Measurements from ENCODE around the gene TRIM2.

DNA sequence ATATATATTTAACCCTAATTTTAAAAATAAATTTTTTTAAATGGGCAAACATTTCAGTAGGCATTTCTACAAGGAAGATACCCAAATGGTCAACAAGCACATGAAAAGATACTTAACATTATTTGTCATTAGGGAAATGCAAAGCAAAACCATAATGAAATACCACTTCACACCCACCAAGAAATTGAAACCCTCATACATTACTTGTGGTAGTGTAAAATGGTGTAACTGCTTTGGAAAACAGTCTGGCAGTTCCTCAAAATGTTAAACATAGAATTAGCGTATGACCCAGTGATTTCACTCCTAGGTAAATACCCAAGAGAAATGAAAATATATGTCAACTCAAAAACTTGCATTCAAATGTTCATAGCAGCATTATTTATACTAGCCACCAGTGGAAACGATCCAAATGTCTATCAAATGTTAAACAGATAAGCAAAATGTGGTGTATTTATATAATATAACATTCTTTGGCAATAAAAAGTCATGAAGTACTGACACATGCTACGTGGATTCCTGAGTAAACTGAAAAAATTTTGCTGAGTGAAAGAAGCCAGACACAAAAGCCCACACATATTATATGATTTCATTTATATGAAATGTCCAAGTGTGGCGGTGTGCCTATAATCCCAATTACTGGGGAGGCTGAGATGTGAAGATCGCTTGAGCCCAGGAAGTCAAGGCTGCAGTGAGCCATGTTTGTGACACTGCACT is 16.6 kb downstream of the TRIM2 start:
- TF ChIP-seq, protein P1, sequence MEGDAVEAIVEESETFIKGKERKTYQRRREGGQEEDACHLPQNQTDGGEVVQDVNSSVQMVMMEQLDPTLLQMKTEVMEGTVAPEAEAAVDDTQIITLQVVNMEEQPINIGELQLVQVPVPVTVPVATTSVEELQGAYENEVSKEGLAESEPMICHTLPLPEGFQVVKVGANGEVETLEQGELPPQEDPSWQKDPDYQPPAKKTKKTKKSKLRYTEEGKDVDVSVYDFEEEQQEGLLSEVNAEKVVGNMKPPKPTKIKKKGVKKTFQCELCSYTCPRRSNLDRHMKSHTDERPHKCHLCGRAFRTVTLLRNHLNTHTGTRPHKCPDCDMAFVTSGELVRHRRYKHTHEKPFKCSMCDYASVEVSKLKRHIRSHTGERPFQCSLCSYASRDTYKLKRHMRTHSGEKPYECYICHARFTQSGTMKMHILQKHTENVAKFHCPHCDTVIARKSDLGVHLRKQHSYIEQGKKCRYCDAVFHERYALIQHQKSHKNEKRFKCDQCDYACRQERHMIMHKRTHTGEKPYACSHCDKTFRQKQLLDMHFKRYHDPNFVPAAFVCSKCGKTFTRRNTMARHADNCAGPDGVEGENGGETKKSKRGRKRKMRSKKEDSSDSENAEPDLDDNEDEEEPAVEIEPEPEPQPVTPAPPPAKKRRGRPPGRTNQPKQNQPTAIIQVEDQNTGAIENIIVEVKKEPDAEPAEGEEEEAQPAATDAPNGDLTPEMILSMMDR (IDR thresholded peaks at IDR 0.05) = no peak
- no peak for TF ChIP-seq POLR2A (IDR thresholded peaks at IDR 0.05)
